ENCODE data around the gene CCR2. TPM values are rescaled to one million over a fixed set of nuclear protein-coding genes. Genes with fewer than 3 reads are reported as not detected.
A peak's percentile ranks its signal among the peaks of the same experiment; 100 is the strongest.

Gene CCR2
- polyA plus RNA-seq, 3 donors, result 20.5 to 181 (median 145) TPM

DNA sequence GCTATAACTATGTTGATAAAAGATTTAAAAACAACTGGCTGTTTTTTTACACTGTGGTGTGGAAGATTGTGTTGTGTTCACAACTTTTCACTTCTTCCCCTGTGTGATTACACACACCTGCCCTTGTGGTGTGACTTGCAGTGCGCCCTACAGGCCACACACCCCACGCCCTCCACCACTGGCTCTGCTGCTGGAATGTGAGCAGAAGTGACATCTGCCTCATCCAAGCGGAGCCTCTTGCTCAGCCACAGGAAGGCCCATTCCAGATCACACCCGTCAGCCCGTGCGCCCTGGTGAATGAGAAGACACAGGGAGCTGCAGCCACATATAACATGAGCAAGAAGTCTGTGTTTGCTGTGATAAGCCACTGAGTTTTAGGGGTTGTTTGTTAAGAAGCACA lies 7.0 kb downstream of the CCR2 start:
- H3K4me3 Mint-ChIP-seq, result no peak overlapping the region
- Histone ChIP-seq H3K27ac (ENCODE audit: low read depth in 1 of 2, low read length in 2 of 2) (peak overlapping the region; percentile 82 to 88), H3K4me2 (replicated peaks; ENCODE audit: extremely low read depth, low read length, poor library complexity, severe bottlenecking) (peak overlapping the region; percentile 96), H3K9ac (ENCODE audit: insufficient read depth, low read length, poor library complexity, severe bottlenecking) (no peak overlapping the region), H3K4me1 (ENCODE audit: control insufficient read depth in 1 of 2, insufficient read depth in 2 of 2, low read length in 2 of 2) (peaks cover 79 to 85% of the 10 kb centered on the region in 2 donors), H3K9me3 (replicated peaks in 1 of 2; ENCODE audit: control insufficient read depth in 1 of 2, insufficient read depth in 1 of 2, low read length in 2 of 2) (no peaks in the 10 kb centered on the region), H4K20me1 (ENCODE audit: insufficient read depth, low read length) (peaks cover 16% of the 10 kb centered on the region), H3K4me3 (replicated peaks in 1 of 3; ENCODE audit: low read depth in 2 of 3, low read length in 3 of 3) (peak overlapping the region in 1 of 3 experiments; percentile 92), H3K36me3 (replicated peaks in 1 of 2; ENCODE audit: control insufficient read depth in 1 of 2, insufficient read depth in 2 of 2, low read length in 2 of 2) (peaks cover 42 to 44% of the 10 kb centered on the region in 2 donors), H3K27me3 (ENCODE audit: control insufficient read depth in 2 of 2, insufficient read depth in 2 of 2, low read length in 2 of 2) (no peaks in the 10 kb centered on the region), H3K79me2 (ENCODE audit: insufficient read depth, low read length) (peaks cover 57% of the 10 kb centered on the region), H2AFZ (ENCODE audit: insufficient read depth, low read depth, low read length, poor library complexity, severe bottlenecking) (no peak overlapping the region)
- H3K4me1 Mint-ChIP-seq, result peaks cover 89% of the 10 kb centered on the region
- DNase-seq, result peak; percentile 28 to 46 (median 31)
- intact Hi-C loops (cut with micrococcal nuclease), result loop anchor here (5.0 kb wide), 2 partner anchors 49 to 139 kb away; no protein-coding TSS in a partner anchor
- TF ChIP-seq, protein P1, sequence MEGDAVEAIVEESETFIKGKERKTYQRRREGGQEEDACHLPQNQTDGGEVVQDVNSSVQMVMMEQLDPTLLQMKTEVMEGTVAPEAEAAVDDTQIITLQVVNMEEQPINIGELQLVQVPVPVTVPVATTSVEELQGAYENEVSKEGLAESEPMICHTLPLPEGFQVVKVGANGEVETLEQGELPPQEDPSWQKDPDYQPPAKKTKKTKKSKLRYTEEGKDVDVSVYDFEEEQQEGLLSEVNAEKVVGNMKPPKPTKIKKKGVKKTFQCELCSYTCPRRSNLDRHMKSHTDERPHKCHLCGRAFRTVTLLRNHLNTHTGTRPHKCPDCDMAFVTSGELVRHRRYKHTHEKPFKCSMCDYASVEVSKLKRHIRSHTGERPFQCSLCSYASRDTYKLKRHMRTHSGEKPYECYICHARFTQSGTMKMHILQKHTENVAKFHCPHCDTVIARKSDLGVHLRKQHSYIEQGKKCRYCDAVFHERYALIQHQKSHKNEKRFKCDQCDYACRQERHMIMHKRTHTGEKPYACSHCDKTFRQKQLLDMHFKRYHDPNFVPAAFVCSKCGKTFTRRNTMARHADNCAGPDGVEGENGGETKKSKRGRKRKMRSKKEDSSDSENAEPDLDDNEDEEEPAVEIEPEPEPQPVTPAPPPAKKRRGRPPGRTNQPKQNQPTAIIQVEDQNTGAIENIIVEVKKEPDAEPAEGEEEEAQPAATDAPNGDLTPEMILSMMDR (IDR thresholded peaks at IDR 0.05), result peak; percentile 13
- WGBS (ENCODE audit: insufficient coverage), result 20% methylated on average over 5 of the region's 6 CpGs
- H3K27ac Mint-ChIP-seq, result peak overlapping the region; percentile 92 to 96 (median 94)
- H3K9me3 Mint-ChIP-seq, result peaks cover 0 to 4% (median 0%) of the 10 kb centered on the region in 7 donors
- H3K27me3 Mint-ChIP-seq (ENCODE audit: low read depth in 3 of 3), result no peaks in the 10 kb centered on the region
- H3K36me3 Mint-ChIP-seq, result peaks cover 46 to 50% of the 10 kb centered on the region in 2 donors

DNA sequence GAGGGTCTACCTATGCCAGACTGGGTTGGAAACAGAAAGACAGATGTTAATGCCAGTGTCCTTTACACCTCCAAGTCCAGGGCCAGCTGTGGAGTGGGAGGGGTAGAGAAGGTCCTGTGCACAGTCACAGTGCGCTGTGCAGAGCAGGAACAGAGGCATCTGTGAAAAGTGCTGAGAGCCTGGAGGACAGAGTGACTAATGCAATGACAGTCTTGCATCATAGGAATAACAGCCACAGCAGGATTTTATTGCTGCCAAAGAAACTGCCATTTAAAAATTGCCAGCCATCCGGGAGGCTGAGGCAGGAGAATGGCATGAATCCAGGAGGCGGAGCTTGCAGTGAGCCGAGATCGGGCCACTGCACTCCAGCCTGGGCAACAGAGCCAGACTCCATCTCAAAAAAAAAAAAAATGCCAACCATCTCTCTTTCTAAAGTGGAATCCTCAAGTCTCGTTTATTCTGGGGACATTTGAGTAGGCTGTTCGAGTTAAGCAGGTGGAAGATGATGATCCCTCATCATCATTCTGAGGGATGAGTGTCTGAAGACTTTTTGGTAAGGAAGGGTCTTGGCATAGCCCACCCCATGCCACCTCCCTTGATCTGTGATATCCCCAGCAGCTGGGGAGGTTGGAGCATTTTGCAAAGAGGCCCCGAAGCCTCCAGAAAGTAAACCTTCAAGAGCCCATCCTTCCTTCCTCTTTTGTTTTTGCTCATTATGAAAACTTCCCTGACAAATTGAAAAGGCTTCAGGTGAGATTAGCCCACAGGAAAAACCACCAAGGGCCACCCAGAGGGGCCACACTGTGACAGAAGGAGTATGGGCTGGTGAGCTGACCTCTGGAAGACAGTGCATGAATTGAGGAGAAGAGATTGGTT lies 7.7 kb downstream of the CCR2 start:
- H3K4me2 ChIP-seq (replicated peaks; ENCODE audit: extremely low read depth, low read length, poor library complexity, severe bottlenecking), result peak overlapping the region; percentile 96
- H3K36me3 Mint-ChIP-seq, result peaks cover 46 to 49% of the 10 kb centered on the region in 2 donors
- H3K36me3 ChIP-seq (replicated peaks in 1 of 2; ENCODE audit: control insufficient read depth in 1 of 2, insufficient read depth in 2 of 2, low read length in 2 of 2), result peaks cover 42 to 44% of the 10 kb centered on the region in 2 donors
- no peaks in the 10 kb centered on the region for H3K27me3 ChIP-seq (ENCODE audit: control insufficient read depth in 2 of 2, insufficient read depth in 2 of 2, low read length in 2 of 2)
- peaks cover 0 to 5% (median 0%) of the 10 kb centered on the region in 7 donors for H3K9me3 Mint-ChIP-seq
- TF ChIP-seq, protein P1 (IDR thresholded peaks at IDR 0.05), result no peak
- H3K27me3 Mint-ChIP-seq (ENCODE audit: low read depth in 3 of 3), result no peaks in the 10 kb centered on the region
- peak overlapping the region in 1 of 2 donors; percentile 53 for H3K4me3 Mint-ChIP-seq
- H2AFZ ChIP-seq (ENCODE audit: insufficient read depth, low read depth, low read length, poor library complexity, severe bottlenecking), result peak overlapping the region; percentile 15
- H4K20me1 ChIP-seq (ENCODE audit: insufficient read depth, low read length), result peaks cover 16% of the 10 kb centered on the region
- H3K4me1 ChIP-seq (ENCODE audit: control insufficient read depth in 1 of 2, insufficient read depth in 2 of 2, low read length in 2 of 2), result peaks cover 78 to 85% of the 10 kb centered on the region in 2 donors
- intact Hi-C loops (cut with micrococcal nuclease), result loop anchor here (5.0 kb wide), 2 partner anchors 49 to 139 kb away; no protein-coding TSS in a partner anchor
- peak; percentile 84 to 95 (median 92) for DNase-seq
- H3K4me1 Mint-ChIP-seq, result peaks cover 89% of the 10 kb centered on the region
- WGBS (ENCODE audit: insufficient coverage), result 0% methylated on average over 4 of the region's 8 CpGs
- peak overlapping the region in 1 of 3 experiments; percentile 92 for H3K4me3 ChIP-seq (replicated peaks in 1 of 3; ENCODE audit: low read depth in 2 of 3, low read length in 3 of 3)
- H3K9me3 ChIP-seq (replicated peaks in 1 of 2; ENCODE audit: control insufficient read depth in 1 of 2, insufficient read depth in 1 of 2, low read length in 2 of 2), result no peaks in the 10 kb centered on the region
- H3K27ac ChIP-seq (ENCODE audit: low read depth in 1 of 2, low read length in 2 of 2), result peak overlapping the region; percentile 82 to 88
- peak overlapping the region; percentile 92 to 96 (median 94) for H3K27ac Mint-ChIP-seq
- peaks cover 49% of the 10 kb centered on the region for H3K79me2 ChIP-seq (ENCODE audit: insufficient read depth, low read length)
- H3K9ac ChIP-seq (ENCODE audit: insufficient read depth, low read length, poor library complexity, severe bottlenecking), result peak overlapping the region; percentile 20

Measured in CD14-positive monocyte (primary cell).